ENCODE data around the gene HOXB8.

Gene HOXB8

GRCh38 chr17:48583708-48584222 lies 31.3 kb downstream of the HOXB8 start:
- no peak for DNase-seq (ENCODE audit: low read depth)

- DNase-seq (ENCODE audit: low read depth): no peak
Observed at GRCh38 chr17:48582750-48583069, 32.4 kb downstream of the HOXB8 start.

- DNase-seq (ENCODE audit: low read depth): no peak
Observed at GRCh38 chr17:48579760-48580554, 35.1 kb downstream of the HOXB8 start.

GRCh38 chr17:48579471-48579759 lies 35.7 kb downstream of the HOXB8 start:
- DNase-seq (ENCODE audit: low read depth): no peak

GRCh38 chr17:48578616-48579470 lies 36.2 kb downstream of the HOXB8 start:
- DNase-seq (ENCODE audit: low read depth): no peak

- no peak for DNase-seq (ENCODE audit: low read depth)
Observed at GRCh38 chr17:48577946-48578615, 37.0 kb downstream of the HOXB8 start, which contains the start of gene HOXB4. Gene HOXB4, minus strand, starts transcription at chr17:48578350. Its CDS starts 31 bp downstream, at chr17:48578319.

GRCh38 chr17:48577330-48577945 lies 37.7 kb downstream of the HOXB8 start:
- no peak for DNase-seq (ENCODE audit: low read depth)

GRCh38 chr17:48576479-48577309 lies 38.4 kb downstream of the HOXB8 start:
- DNase-seq (ENCODE audit: low read depth): no peak

- no peak for DNase-seq (ENCODE audit: low read depth)
Observed at GRCh38 chr17:48575673-48576478, 39.2 kb downstream of the HOXB8 start.

- no peak for DNase-seq (ENCODE audit: low read depth)
Observed at GRCh38 chr17:48575066-48575582, 40.0 kb downstream of the HOXB8 start.

GRCh38 chr17:48574505-48575065 lies 40.5 kb downstream of the HOXB8 start:
- no peak for DNase-seq (ENCODE audit: low read depth)

- DNase-seq (ENCODE audit: low read depth): no peak
Observed at GRCh38 chr17:48571826-48572417, 43.2 kb downstream of the HOXB8 start.

GRCh38 chr17:48571024-48571818 lies 43.9 kb downstream of the HOXB8 start:
- DNase-seq (ENCODE audit: low read depth): no peak

GRCh38 chr17:48570325-48571023 lies 44.6 kb downstream of the HOXB8 start:
- no peak for DNase-seq (ENCODE audit: low read depth)

- DNase-seq (ENCODE audit: low read depth): no peak
Observed at GRCh38 chr17:48569674-48570324, 45.3 kb downstream of the HOXB8 start.

- DNase-seq (ENCODE audit: low read depth): no peak
Observed at GRCh38 chr17:48569240-48569582, 45.9 kb downstream of the HOXB8 start.

GRCh38 chr17:48568499-48569239 lies 46.4 kb downstream of the HOXB8 start:
- DNase-seq (ENCODE audit: low read depth): no peak

Measured in HS-27A (cell line).